ENCODE results near the gene ADAM12. TPM values are rescaled to one million over a fixed set of nuclear protein-coding genes. Genes with fewer than 3 reads are reported as not detected.

The ADAM12 gene
- total RNA-seq, 4 donors from 2014 or later: under 0.01 to 1.3 (median 1.0) TPM

GRCh38 chr10:126099366-126099765, 288.9 kb downstream of the ADAM12 start:
- H3K27ac ChIP-seq (replicated peaks in 1 of 4): no peak overlapping the region
- H3K9me3 ChIP-seq: no peaks in the 10 kb centered on the region
- H3K27me3 ChIP-seq: peaks cover 0 to 7% (median 0%) of the 10 kb centered on the region in 4 donors
- intact Hi-C loops (cut with DNase I): no loop called here
- WGBS: 92% methylated on average over 3 of the region's 3 CpGs
- no peak for DNase-seq (ENCODE audit: extremely low spot score)
- TF ChIP-seq EP300 (IDR thresholded peaks at IDR 0.05) (no peak), POLR2AphosphoS5 (IDR thresholded peaks at IDR 0.05) (no peak), POLR2A (IDR thresholded peaks at IDR 0.05; ENCODE audit: low read depth) (no peak), CTCF (IDR thresholded peaks at IDR 0.05) (no peak)
- no peaks in the 10 kb centered on the region for H3K4me1 ChIP-seq
- H3K36me3 ChIP-seq: no peaks in the 10 kb centered on the region
- no peak overlapping the region for H3K4me3 ChIP-seq

- WGBS: 89% methylated on average over 3 of the region's 3 CpGs
- H3K27me3 ChIP-seq: peaks cover 0 to 7% (median 0%) of the 10 kb centered on the region in 4 donors
- H3K4me3 ChIP-seq: no peak overlapping the region
- H3K9me3 ChIP-seq: no peaks in the 10 kb centered on the region
- DNase-seq (ENCODE audit: extremely low spot score): no peak
- no peak for TF ChIP-seq CTCF (IDR thresholded peaks at IDR 0.05)
- no peak for TF ChIP-seq POLR2A (IDR thresholded peaks at IDR 0.05; ENCODE audit: low read depth)
- TF ChIP-seq EP300 (IDR thresholded peaks at IDR 0.05): no peak
- no peak for TF ChIP-seq POLR2AphosphoS5 (IDR thresholded peaks at IDR 0.05)
- no peak overlapping the region for H3K27ac ChIP-seq (replicated peaks in 1 of 4)
- no peaks in the 10 kb centered on the region for H3K4me1 ChIP-seq
- intact Hi-C loops (cut with DNase I): no loop called here
- H3K36me3 ChIP-seq: no peaks in the 10 kb centered on the region
These were observed 290.1 kb downstream of the ADAM12 start for GRCh38 chr10:126098226-126098581.

GRCh38 chr10:126097558-126098225, 290.6 kb downstream of the ADAM12 start:
- Histone ChIP-seq H3K4me1 (no peaks in the 10 kb centered on the region), H3K4me3 (no peak overlapping the region), H3K9me3 (no peaks in the 10 kb centered on the region), H3K27me3 (peaks cover 0 to 7% (median 0%) of the 10 kb centered on the region in 4 donors), H3K36me3 (no peaks in the 10 kb centered on the region), H3K27ac (replicated peaks in 1 of 4) (no peak overlapping the region)
- TF ChIP-seq EP300 (IDR thresholded peaks at IDR 0.05) (no peak), CTCF (IDR thresholded peaks at IDR 0.05) (no peak), POLR2A (IDR thresholded peaks at IDR 0.05; ENCODE audit: low read depth) (no peak), POLR2AphosphoS5 (IDR thresholded peaks at IDR 0.05) (no peak)
- no peak for DNase-seq (ENCODE audit: extremely low spot score)
- WGBS: 87% methylated on average over 6 of the region's 6 CpGs
- intact Hi-C loops (cut with DNase I): no loop called here

- intact Hi-C loops (cut with DNase I): no loop called here
- H3K36me3 ChIP-seq: no peaks in the 10 kb centered on the region
- no peak overlapping the region for H3K27ac ChIP-seq (replicated peaks in 1 of 4)
- no peak for TF ChIP-seq CTCF (IDR thresholded peaks at IDR 0.05)
- no peak for TF ChIP-seq EP300 (IDR thresholded peaks at IDR 0.05)
- TF ChIP-seq POLR2AphosphoS5 (IDR thresholded peaks at IDR 0.05): no peak
- TF ChIP-seq POLR2A (IDR thresholded peaks at IDR 0.05; ENCODE audit: low read depth): no peak
- no peak overlapping the region for H3K4me3 ChIP-seq
- DNase-seq (ENCODE audit: extremely low spot score): no peak
- WGBS: 96% methylated on average over 5 of the region's 5 CpGs
- H3K4me1 ChIP-seq: no peaks in the 10 kb centered on the region
- H3K27me3 ChIP-seq: no peaks in the 10 kb centered on the region
- H3K9me3 ChIP-seq: no peaks in the 10 kb centered on the region
These were observed 293.7 kb downstream of the ADAM12 start for GRCh38 chr10:126094537-126094936.
